Natural killer cell (primary cell): ENCODE data around the gene HCK. TPM values are rescaled to one million over a fixed set of nuclear protein-coding genes. Genes with fewer than 3 reads are reported as not detected.
"Not testable (repeated sequence)": the region's sequence is repeated elsewhere in the genome, so short reads cannot be mapped to it uniquely, and the experiment has no call there.

Source experiments
- ATAC-seq, 3 donors: fragments of 150-1000 bp in 2 of 3; fragments of 200-7000 bp in 1 of 3; cut with Tn5 transposase; 1 replicate in 1 of 3; 2 replicates in 2 of 3; pipeline ENCODE4 v1.10.0; 2021; ENCODE audit warnings: mild to moderate bottlenecking in 2 of 3, moderate library complexity in 2 of 3
- DNase-seq, 2 donors: peaks; one replicate each; pipeline versions ENCODE4 v3.0.0 to v3.0.0-alpha.2; 2013 to 2021; ENCODE audit warnings: mixed read lengths in 1 of 2
- H3K27ac ChIP-seq: one replicate; pipeline ENCODE4 v1.5.1; 2013; ENCODE audit warnings: mild to moderate bottlenecking, low read length
- H3K27me3 ChIP-seq: one replicate; pipeline ENCODE4 v1.6.1; 2013; ENCODE audit warnings: low read length; ENCODE audit not compliant: control insufficient read depth, insufficient read depth
- H3K36me3 ChIP-seq: one replicate; pipeline ENCODE4 v1.6.1; 2013; ENCODE audit warnings: low read length; ENCODE audit not compliant: control insufficient read depth, insufficient read depth
- H3K4me1 ChIP-seq: one replicate; pipeline ENCODE4 v1.6.1; 2013; ENCODE audit warnings: low read length; ENCODE audit not compliant: control insufficient read depth, insufficient read depth
- H3K4me3 ChIP-seq: one replicate; pipeline ENCODE4 v1.5.1; 2013; ENCODE audit warnings: low read length
- H3K9me3 ChIP-seq: one replicate; pipeline ENCODE4 v1.6.1; 2013; ENCODE audit warnings: low read length; ENCODE audit not compliant: control insufficient read depth, insufficient read depth
- H3K27ac Mint-ChIP-seq, 2 donors: one replicate each; pipeline ENCODE4 v1.8.0; 2022; ENCODE audit warnings: mild to moderate bottlenecking in 2 of 2, mixed read lengths in 2 of 2, moderate library complexity in 1 of 2
- H3K27me3 Mint-ChIP-seq, 2 donors: one replicate each; pipeline ENCODE4 v1.8.0; 2022; ENCODE audit warnings: low read depth in 2 of 2, mixed read lengths in 2 of 2
- H3K36me3 Mint-ChIP-seq: one replicate; pipeline ENCODE4 v1.8.0; 2022; ENCODE audit warnings: mixed read lengths
- H3K4me1 Mint-ChIP-seq, 2 donors: one replicate each; pipeline ENCODE4 v1.8.0; 2022; ENCODE audit warnings: mixed read lengths in 2 of 2
- H3K4me3 Mint-ChIP-seq: one replicate; pipeline ENCODE4 v1.8.0; 2022; ENCODE audit warnings: mild to moderate bottlenecking, moderate library complexity, mixed read lengths
- H3K9me3 Mint-ChIP-seq, 2 donors: one replicate each; pipeline ENCODE4 v1.8.0; 2022; ENCODE audit warnings: mixed read lengths in 2 of 2
- CTCF ChIP-seq: fragments of 200-600 bp; IDR thresholded peaks from one replicate; pipeline ENCODE4 v1.8.0; 2022; ENCODE audit warnings: antibody characterized with exemption
- WGBS: methylation state at CpG from one replicate; pipeline ENCODE4 v1.1.7; 2013; ENCODE audit warnings: missing lambda C conversion rate; ENCODE audit not compliant: insufficient coverage; 5-methylcytosine and 5-hydroxymethylcytosine counted together
- intact Hi-C: fragments of 100-400 bp; cut with micrococcal nuclease; formaldehyde crosslinking; loops from one replicate; pipeline ENCODE4 v1.14.2; 2022
- total RNA-seq, 4 donors: library from RNA; stranded (reverse); fragments of 120-200 nt in 1 of 4; gene quantifications; one replicate each; pipeline versions ENCODE4 v1.2.3 to v1.2.4, GENCODE V29; 2013 to 2022

The HCK gene
- total RNA-seq, 3 donors from 2014 or later (not counting 1 experiment from before 2014, with no cell fraction given), result 6.3 to 31.6 (median 12.4) TPM

GRCh38 chr20:32115211-32115767, 63.2 kb downstream of the HCK start:
- peaks cover 12% of the 10 kb centered on the region for H3K4me1 ChIP-seq
- 79% methylated on average over 3 of the region's 5 CpGs for WGBS
- intact Hi-C loops, result no loop called here
- Mint-ChIP-seq H3K36me3 (no peaks in the 10 kb centered on the region), H3K27ac (peak overlapping the region in 1 of 2 donors; percentile 57), H3K4me1 (peaks cover 30 to 48% of the 10 kb centered on the region in 2 donors), H3K27me3 (no peaks in the 10 kb centered on the region), H3K9me3 (no peaks in the 10 kb centered on the region), H3K4me3 (no peak overlapping the region)
- H3K9me3 ChIP-seq, result no peaks in the 10 kb centered on the region
- DNase-seq, result no peak
- no peak for TF ChIP-seq CTCF
- ATAC-seq, result no peak
- no peaks in the 10 kb centered on the region for H3K27me3 ChIP-seq
- H3K4me3 ChIP-seq, result no peak overlapping the region
- H3K27ac ChIP-seq, result no peak overlapping the region
- no peaks in the 10 kb centered on the region for H3K36me3 ChIP-seq

- no peak for TF ChIP-seq CTCF
- no peak overlapping the region for H3K27ac Mint-ChIP-seq
- no peaks in the 10 kb centered on the region for H3K27me3 Mint-ChIP-seq
- Histone ChIP-seq H3K36me3 (no peaks in the 10 kb centered on the region), H3K4me1 (peaks cover 7% of the 10 kb centered on the region), H3K27ac (no peak overlapping the region), H3K27me3 (no peaks in the 10 kb centered on the region), H3K4me3 (no peak overlapping the region), H3K9me3 (no peaks in the 10 kb centered on the region)
- H3K4me3 Mint-ChIP-seq, result no peak overlapping the region
- H3K9me3 Mint-ChIP-seq, result no peaks in the 10 kb centered on the region
- no peak for DNase-seq
- H3K4me1 Mint-ChIP-seq, result peaks cover 22 to 49% of the 10 kb centered on the region in 2 donors
- 89% methylated on average over 5 of the region's 6 CpGs for WGBS
- no peak for ATAC-seq
- intact Hi-C loops, result no loop called here
- H3K36me3 Mint-ChIP-seq, result no peaks in the 10 kb centered on the region
Measured at GRCh38 chr20:32116079-32116521, 64.1 kb downstream of the HCK start.

- H3K4me3 Mint-ChIP-seq, H3K9me3 Mint-ChIP-seq, H3K9me3 ChIP-seq, H3K27ac Mint-ChIP-seq, ATAC-seq, H3K36me3 ChIP-seq, H3K4me1 ChIP-seq, H3K27ac ChIP-seq, intact Hi-C loops, H3K27me3 Mint-ChIP-seq, H3K4me3 ChIP-seq, H3K27me3 ChIP-seq, DNase-seq, H3K36me3 Mint-ChIP-seq: not testable (repeated sequence)
- 98% methylated on average over 6 of the region's 6 CpGs for WGBS
- H3K4me1 Mint-ChIP-seq, result peaks cover 15 to 43% of the 10 kb centered on the region in 2 donors
Measured at GRCh38 chr20:32116796-32117195, 64.8 kb downstream of the HCK start.

DNA sequence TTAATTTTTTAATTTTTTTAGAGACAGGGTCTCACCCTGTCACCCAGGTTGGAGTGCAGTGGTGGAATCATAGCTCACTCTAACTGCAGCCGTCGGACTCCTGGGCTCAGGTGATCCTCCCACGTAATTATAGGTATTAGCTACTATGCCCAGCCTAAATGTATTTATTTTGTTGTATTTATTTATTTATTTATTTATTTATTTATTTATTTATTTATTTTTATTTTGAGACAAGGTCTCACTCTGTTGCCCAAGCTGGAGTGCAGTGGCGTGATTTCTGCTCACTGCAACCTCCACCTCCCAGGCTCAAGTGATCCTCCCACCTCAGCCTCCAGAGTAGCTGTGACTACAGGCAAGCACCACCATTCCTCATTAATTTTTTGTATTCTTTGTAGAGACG, 66.4 kb downstream of the HCK start:
- H3K4me1 Mint-ChIP-seq, result peaks cover 14 to 32% of the 10 kb centered on the region in 2 donors
- H3K9me3 Mint-ChIP-seq, H3K4me3 Mint-ChIP-seq, H3K36me3 ChIP-seq, DNase-seq, H3K27me3 ChIP-seq, ATAC-seq, H3K27ac ChIP-seq, H3K27me3 Mint-ChIP-seq, H3K4me3 ChIP-seq, H3K4me1 ChIP-seq, intact Hi-C loops, H3K9me3 ChIP-seq, H3K36me3 Mint-ChIP-seq, H3K27ac Mint-ChIP-seq: not testable (repeated sequence)
- 98% methylated on average over 4 of the region's 5 CpGs for WGBS
